WTC11 (cell line): ENCODE data around the gene IRAK1. TPM values are rescaled to one million over a fixed set of nuclear protein-coding genes. Genes with fewer than 3 reads are reported as not detected.
A peak's percentile ranks its signal among the peaks of the same experiment; 100 is the strongest.

Experiments used
- ATAC-seq: fragments of 200-7000 bp; cut with Tn5 transposase; 2 replicates; pipeline ENCODE4 v1.10.0; 2021; ENCODE audit warnings: mild to moderate bottlenecking, moderate library complexity
- CTCF ChIA-PET: fragments of 300-600 bp; sonication (Branson Sonifier 250); formaldehyde crosslinking; loops from one replicate; lab custom pipeline; 2021; ENCODE audit warnings: antibody characterized with exemption; lab: Charles Lee
- POLR2A ChIA-PET: fragments of 350-600 bp; sonication (Branson Sonifier 250); formaldehyde crosslinking; loops from one replicate; lab custom pipeline; 2021; ENCODE audit warnings: antibody characterized with exemption; lab: Charles Lee
- DNase-seq: peaks from one replicate; pipeline ENCODE4 v3.0.0; 2021; ENCODE audit warnings: low spot score
- H3K27ac Mint-ChIP-seq: 2 replicates; pipeline ENCODE4 v1.8.0; 2021; ENCODE audit warnings: mixed read lengths
- H3K27me3 Mint-ChIP-seq: 2 replicates; pipeline ENCODE4 v1.8.0; 2021; ENCODE audit warnings: low read depth, mild to moderate bottlenecking, moderate library complexity, mixed read lengths
- H3K36me3 Mint-ChIP-seq: 2 replicates; pipeline ENCODE4 v1.8.0; 2021; ENCODE audit warnings: mixed read lengths
- H3K4me1 Mint-ChIP-seq: 2 replicates; pipeline ENCODE4 v1.8.0; 2022; ENCODE audit warnings: mixed read lengths
- H3K4me3 Mint-ChIP-seq: 2 replicates; pipeline ENCODE4 v1.8.0; 2021; ENCODE audit warnings: mild to moderate bottlenecking, moderate library complexity, mixed read lengths
- H3K9me3 Mint-ChIP-seq: 2 replicates; pipeline ENCODE4 v1.8.0; 2021; ENCODE audit warnings: mixed read lengths
- FOXJ3 ChIP-seq: sonication (generic); formaldehyde crosslinking; IDR thresholded peaks from 2 replicates; pipeline ENCODE4 v1.9.0; 2021; ENCODE audit warnings: missing genetic modification reagents, mild to moderate bottlenecking, borderline replicate concordance
- GTF2I ChIP-seq: fragments of 250-450 bp; sonication (Bioruptor Pico); conservative IDR thresholded peaks from 2 replicates; pipeline ENCODE4 v1.4.0; 2021; ENCODE audit warnings: mild to moderate bottlenecking
- HMGA2 ChIP-seq: fragments of 250-450 bp; sonication (Bioruptor Pico); IDR thresholded peaks from 2 replicates; pipeline ENCODE4 v1.4.0; 2021; ENCODE audit warnings: mild to moderate bottlenecking, moderate library complexity
- JAZF1 ChIP-seq: fragments of 250-450 bp; sonication (Bioruptor Pico); IDR thresholded peaks from 2 replicates; pipeline ENCODE4 v1.9.0; 2021; ENCODE audit warnings: moderate library complexity, mild to moderate bottlenecking, inconsistent platforms
- KAT7 ChIP-seq: sonication (generic); formaldehyde crosslinking; IDR thresholded peaks from 2 replicates; pipeline ENCODE4 v1.8.1; 2023; ENCODE audit warnings: missing genetic modification reagents, mild to moderate bottlenecking, borderline replicate concordance
- MYBL2 ChIP-seq: sonication (generic); formaldehyde crosslinking; IDR thresholded peaks from 2 replicates; pipeline ENCODE4 v1.8.1; 2023; ENCODE audit warnings: mild to moderate bottlenecking, moderate library complexity, missing genetic modification reagents
- NFYB ChIP-seq: sonication (generic); formaldehyde crosslinking; conservative IDR thresholded peaks from 2 replicates; pipeline ENCODE4 v1.8.0; 2022; ENCODE audit warnings: low read depth, missing genetic modification reagents
- NR1H2 ChIP-seq: sonication (generic); formaldehyde crosslinking; IDR thresholded peaks from 2 replicates; pipeline ENCODE4 v1.9.0; 2021; ENCODE audit warnings: mild to moderate bottlenecking, moderate library complexity, missing genetic modification reagents
- RELA ChIP-seq: sonication (generic); formaldehyde crosslinking; IDR thresholded peaks from 2 replicates; pipeline ENCODE4 v1.8.1; 2022; ENCODE audit warnings: missing genetic modification reagents, mild to moderate bottlenecking, borderline replicate concordance
- RORB ChIP-seq: fragments of 250-450 bp; sonication (Bioruptor Pico); IDR thresholded peaks from 2 replicates; pipeline ENCODE4 v1.9.0; 2021; ENCODE audit warnings: mild to moderate bottlenecking
- TEAD4 ChIP-seq: sonication (generic); formaldehyde crosslinking; IDR thresholded peaks from 2 replicates; pipeline ENCODE4 v1.8.0; 2022; ENCODE audit warnings: mild to moderate bottlenecking, missing genetic modification reagents
- ZBTB21 ChIP-seq: sonication (generic); formaldehyde crosslinking; IDR thresholded peaks from 2 replicates; pipeline ENCODE4 v1.8.1; 2023; ENCODE audit warnings: mild to moderate bottlenecking, missing genetic modification reagents, borderline replicate concordance
- ZNF416 ChIP-seq: fragments of 250-450 bp; sonication (Bioruptor Pico); IDR thresholded peaks from 2 replicates; pipeline ENCODE4 v1.9.0; 2021; ENCODE audit warnings: mild to moderate bottlenecking, inconsistent platforms
- ZNF671 ChIP-seq: fragments of 250-450 bp; sonication (Bioruptor Pico); IDR thresholded peaks from 2 replicates; pipeline ENCODE4 v1.8.0; 2021; ENCODE audit warnings: mild to moderate bottlenecking
- total RNA-seq: library from RNA; stranded (reverse); gene quantifications from 3 replicates; pipeline ENCODE4 v1.2.3, GENCODE V29; 2021
- TF ChIP-seq, protein P1 (sequence below): sonication (generic); formaldehyde crosslinking; IDR thresholded peaks from 2 replicates; pipeline ENCODE4 v1.8.0; 2023; ENCODE audit warnings: missing genetic modification reagents
- TF ChIP-seq, protein P2 (sequence below): sonication (generic); formaldehyde crosslinking; IDR thresholded peaks from 2 replicates; pipeline ENCODE4 v1.8.1; 2023; ENCODE audit warnings: mild to moderate bottlenecking, missing genetic modification reagents
- TF ChIP-seq, protein P3 (sequence below): sonication (generic); formaldehyde crosslinking; IDR thresholded peaks from 2 replicates; pipeline ENCODE4 v1.8.1; 2022; ENCODE audit warnings: mild to moderate bottlenecking, moderate library complexity, missing genetic modification reagents
- TF ChIP-seq, protein P4 (sequence below): fragments of 250-450 bp; sonication (Bioruptor Pico); IDR thresholded peaks from 2 replicates; pipeline ENCODE4 v1.9.0; 2021; ENCODE audit warnings: mild to moderate bottlenecking, borderline replicate concordance
- TF ChIP-seq, protein P5 (sequence below): sonication (generic); formaldehyde crosslinking; IDR thresholded peaks from 2 replicates; pipeline ENCODE4 v1.8.1; 2022; ENCODE audit warnings: missing genetic modification reagents, borderline replicate concordance
- TF ChIP-seq, protein P6 (sequence below): sonication (generic); formaldehyde crosslinking; IDR thresholded peaks from 2 replicates; pipeline ENCODE4 v1.8.0; 2022; ENCODE audit warnings: mild to moderate bottlenecking, missing genetic modification reagents
- TF ChIP-seq, protein P7 (sequence below): sonication (generic); formaldehyde crosslinking; IDR thresholded peaks from 2 replicates; pipeline ENCODE4 v1.8.0; 2022; ENCODE audit warnings: mild to moderate bottlenecking, missing genetic modification reagents
- TF ChIP-seq, protein P8 (sequence below): fragments of 250-450 bp; sonication (Bioruptor Pico); IDR thresholded peaks from 2 replicates; pipeline ENCODE4 v2.1.2; 2022; ENCODE audit warnings: mild to moderate bottlenecking, moderate library complexity
- TF ChIP-seq, protein P9 (sequence below): sonication (generic); formaldehyde crosslinking; IDR thresholded peaks from 2 replicates; pipeline ENCODE4 v1.8.0; 2022; ENCODE audit warnings: mild to moderate bottlenecking, missing genetic modification reagents

IRAK1 gene
- total RNA-seq, 1 experiment from 2014 or later, result 32.1 TPM

DNA sequence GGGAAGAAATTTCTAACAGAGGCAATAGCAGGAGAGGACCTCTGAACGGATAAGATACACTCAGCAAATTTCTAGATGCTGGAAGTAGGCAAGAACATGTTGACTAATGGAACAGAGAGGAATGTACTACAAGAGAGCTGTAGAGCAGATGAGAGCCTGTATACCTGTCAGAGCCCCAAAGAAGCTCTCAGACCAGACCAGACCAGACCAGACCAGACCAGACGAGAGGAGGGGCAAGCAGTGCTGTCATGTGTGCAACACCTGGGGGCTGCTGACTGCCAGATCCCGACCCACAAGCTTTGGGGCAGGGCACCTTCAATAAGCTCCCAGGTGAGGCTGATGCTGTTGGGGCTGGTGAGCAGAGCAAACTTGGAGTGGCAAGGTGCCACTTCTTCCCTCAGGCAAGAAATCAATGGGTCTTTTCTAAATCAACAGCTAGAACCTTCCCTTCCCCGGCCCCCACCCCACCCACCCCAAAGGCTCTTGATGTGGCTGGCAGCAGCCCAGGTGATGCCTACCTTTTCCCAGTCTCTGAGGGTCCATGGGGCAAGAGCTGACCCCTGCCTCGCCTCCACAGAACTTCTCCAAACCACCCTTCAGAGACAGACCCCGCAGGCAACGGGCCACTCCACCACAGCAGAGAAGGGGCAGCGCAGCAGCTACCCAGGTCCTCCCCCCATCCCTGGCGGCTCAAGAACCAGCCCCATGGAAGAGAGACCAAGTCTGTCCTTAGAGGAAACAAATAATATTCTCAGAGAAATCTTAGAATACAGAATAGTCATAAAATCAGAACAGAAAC lies 45.1 kb upstream of the IRAK1 start:
- Mint-ChIP-seq H3K9me3 (no peaks in the 10 kb centered on the region), H3K4me3 (no peak overlapping the region), H3K4me1 (peaks cover 28% of the 10 kb centered on the region), H3K27ac (peak overlapping the region; percentile 48), H3K36me3 (no peaks in the 10 kb centered on the region), H3K27me3 (no peaks in the 10 kb centered on the region; the same call in 1 of the 2 replicates)
- TF ChIP-seq, protein P1, sequence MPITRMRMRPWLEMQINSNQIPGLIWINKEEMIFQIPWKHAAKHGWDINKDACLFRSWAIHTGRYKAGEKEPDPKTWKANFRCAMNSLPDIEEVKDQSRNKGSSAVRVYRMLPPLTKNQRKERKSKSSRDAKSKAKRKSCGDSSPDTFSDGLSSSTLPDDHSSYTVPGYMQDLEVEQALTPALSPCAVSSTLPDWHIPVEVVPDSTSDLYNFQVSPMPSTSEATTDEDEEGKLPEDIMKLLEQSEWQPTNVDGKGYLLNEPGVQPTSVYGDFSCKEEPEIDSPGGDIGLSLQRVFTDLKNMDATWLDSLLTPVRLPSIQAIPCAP (CRISPR knock-in tag), result no peak
- TF ChIP-seq, protein P2, sequence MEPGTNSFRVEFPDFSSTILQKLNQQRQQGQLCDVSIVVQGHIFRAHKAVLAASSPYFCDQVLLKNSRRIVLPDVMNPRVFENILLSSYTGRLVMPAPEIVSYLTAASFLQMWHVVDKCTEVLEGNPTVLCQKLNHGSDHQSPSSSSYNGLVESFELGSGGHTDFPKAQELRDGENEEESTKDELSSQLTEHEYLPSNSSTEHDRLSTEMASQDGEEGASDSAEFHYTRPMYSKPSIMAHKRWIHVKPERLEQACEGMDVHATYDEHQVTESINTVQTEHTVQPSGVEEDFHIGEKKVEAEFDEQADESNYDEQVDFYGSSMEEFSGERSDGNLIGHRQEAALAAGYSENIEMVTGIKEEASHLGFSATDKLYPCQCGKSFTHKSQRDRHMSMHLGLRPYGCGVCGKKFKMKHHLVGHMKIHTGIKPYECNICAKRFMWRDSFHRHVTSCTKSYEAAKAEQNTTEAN (CRISPR knock-in tag), result no peak
- TF ChIP-seq KAT7 (CRISPR knock-in tag) (no peak), ZNF671 (no peak), HMGA2 (no peak), RELA (no peak), TEAD4 (CRISPR knock-in tag) (no peak), GTF2I (CRISPR knock-in tag) (no peak), MYBL2 (CRISPR knock-in tag) (no peak), FOXJ3 (no peak)
- TF ChIP-seq, protein P3, sequence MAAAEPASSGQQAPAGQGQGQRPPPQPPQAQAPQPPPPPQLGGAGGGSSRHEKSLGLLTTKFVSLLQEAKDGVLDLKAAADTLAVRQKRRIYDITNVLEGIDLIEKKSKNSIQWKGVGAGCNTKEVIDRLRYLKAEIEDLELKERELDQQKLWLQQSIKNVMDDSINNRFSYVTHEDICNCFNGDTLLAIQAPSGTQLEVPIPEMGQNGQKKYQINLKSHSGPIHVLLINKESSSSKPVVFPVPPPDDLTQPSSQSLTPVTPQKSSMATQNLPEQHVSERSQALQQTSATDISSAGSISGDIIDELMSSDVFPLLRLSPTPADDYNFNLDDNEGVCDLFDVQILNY (CRISPR knock-in tag), result no peak
- TF ChIP-seq, protein P4, sequence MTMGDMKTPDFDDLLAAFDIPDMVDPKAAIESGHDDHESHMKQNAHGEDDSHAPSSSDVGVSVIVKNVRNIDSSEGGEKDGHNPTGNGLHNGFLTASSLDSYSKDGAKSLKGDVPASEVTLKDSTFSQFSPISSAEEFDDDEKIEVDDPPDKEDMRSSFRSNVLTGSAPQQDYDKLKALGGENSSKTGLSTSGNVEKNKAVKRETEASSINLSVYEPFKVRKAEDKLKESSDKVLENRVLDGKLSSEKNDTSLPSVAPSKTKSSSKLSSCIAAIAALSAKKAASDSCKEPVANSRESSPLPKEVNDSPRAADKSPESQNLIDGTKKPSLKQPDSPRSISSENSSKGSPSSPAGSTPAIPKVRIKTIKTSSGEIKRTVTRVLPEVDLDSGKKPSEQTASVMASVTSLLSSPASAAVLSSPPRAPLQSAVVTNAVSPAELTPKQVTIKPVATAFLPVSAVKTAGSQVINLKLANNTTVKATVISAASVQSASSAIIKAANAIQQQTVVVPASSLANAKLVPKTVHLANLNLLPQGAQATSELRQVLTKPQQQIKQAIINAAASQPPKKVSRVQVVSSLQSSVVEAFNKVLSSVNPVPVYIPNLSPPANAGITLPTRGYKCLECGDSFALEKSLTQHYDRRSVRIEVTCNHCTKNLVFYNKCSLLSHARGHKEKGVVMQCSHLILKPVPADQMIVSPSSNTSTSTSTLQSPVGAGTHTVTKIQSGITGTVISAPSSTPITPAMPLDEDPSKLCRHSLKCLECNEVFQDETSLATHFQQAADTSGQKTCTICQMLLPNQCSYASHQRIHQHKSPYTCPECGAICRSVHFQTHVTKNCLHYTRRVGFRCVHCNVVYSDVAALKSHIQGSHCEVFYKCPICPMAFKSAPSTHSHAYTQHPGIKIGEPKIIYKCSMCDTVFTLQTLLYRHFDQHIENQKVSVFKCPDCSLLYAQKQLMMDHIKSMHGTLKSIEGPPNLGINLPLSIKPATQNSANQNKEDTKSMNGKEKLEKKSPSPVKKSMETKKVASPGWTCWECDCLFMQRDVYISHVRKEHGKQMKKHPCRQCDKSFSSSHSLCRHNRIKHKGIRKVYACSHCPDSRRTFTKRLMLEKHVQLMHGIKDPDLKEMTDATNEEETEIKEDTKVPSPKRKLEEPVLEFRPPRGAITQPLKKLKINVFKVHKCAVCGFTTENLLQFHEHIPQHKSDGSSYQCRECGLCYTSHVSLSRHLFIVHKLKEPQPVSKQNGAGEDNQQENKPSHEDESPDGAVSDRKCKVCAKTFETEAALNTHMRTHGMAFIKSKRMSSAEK, result no peak
- TF ChIP-seq, protein P5, sequence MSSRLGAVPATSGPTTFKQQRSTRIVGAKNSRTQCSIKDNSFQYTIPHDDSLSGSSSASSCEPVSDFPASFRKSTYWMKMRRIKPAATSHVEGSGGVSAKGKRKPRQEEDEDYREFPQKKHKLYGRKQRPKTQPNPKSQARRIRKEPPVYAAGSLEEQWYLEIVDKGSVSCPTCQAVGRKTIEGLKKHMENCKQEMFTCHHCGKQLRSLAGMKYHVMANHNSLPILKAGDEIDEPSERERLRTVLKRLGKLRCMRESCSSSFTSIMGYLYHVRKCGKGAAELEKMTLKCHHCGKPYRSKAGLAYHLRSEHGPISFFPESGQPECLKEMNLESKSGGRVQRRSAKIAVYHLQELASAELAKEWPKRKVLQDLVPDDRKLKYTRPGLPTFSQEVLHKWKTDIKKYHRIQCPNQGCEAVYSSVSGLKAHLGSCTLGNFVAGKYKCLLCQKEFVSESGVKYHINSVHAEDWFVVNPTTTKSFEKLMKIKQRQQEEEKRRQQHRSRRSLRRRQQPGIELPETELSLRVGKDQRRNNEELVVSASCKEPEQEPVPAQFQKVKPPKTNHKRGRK (CRISPR knock-in tag), result no peak
- TF ChIP-seq, protein P6, sequence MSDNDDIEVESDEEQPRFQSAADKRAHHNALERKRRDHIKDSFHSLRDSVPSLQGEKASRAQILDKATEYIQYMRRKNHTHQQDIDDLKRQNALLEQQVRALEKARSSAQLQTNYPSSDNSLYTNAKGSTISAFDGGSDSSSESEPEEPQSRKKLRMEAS (CRISPR knock-in tag), result no peak
- DNase-seq (peak; percentile 13), ATAC-seq (no peak)
- POLR2A ChIA-PET, result interaction anchor here (0.6 kb wide), 1 partner anchor 28 kb away, joined by 4 read pairs; no protein-coding TSS in a partner anchor
- CTCF ChIA-PET, result no interaction called here

DNA sequence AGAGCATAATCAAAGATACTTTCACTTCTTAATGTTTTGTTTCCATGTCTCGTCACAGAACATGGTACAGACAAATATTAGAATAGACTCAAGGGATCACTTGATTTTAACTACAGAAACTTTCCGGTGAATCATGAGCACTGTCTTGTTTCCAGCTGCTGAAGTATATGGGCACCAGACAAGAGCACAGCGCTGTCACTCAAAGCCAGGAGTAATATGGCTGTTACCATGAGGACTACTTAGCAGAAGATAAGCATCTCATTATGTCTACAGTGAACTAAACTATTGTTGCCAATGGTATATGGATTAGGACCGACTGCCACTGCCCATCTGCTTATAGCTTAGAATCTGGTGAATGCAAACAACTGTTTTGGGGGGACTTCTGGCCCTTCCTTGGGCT lies 43.5 kb upstream of the IRAK1 start:
- ChIA-PET POLR2A (no interaction called here), CTCF (no interaction called here)
- Mint-ChIP-seq H3K27ac (no peak overlapping the region), H3K4me3 (no peak overlapping the region), H3K9me3 (no peaks in the 10 kb centered on the region), H3K4me1 (peaks cover 28% of the 10 kb centered on the region), H3K36me3 (peaks cover 5% of the 10 kb centered on the region), H3K27me3 (no peaks in the 10 kb centered on the region; the same call in 1 of the 2 replicates)
- ATAC-seq (no peak), DNase-seq (no peak)
- TF ChIP-seq, protein P7, sequence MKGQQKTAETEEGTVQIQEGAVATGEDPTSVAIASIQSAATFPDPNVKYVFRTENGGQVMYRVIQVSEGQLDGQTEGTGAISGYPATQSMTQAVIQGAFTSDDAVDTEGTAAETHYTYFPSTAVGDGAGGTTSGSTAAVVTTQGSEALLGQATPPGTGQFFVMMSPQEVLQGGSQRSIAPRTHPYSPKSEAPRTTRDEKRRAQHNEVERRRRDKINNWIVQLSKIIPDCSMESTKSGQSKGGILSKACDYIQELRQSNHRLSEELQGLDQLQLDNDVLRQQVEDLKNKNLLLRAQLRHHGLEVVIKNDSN (CRISPR knock-in tag), result no peak
- TF ChIP-seq NR1H2 (CRISPR knock-in tag) (no peak), RORB (CRISPR knock-in tag) (no peak), ZNF416 (no peak), NFYB (CRISPR knock-in tag) (no peak), JAZF1 (CRISPR knock-in tag) (no peak), HMGA2 (no peak), ZBTB21 (no peak)
- TF ChIP-seq, protein P8, sequence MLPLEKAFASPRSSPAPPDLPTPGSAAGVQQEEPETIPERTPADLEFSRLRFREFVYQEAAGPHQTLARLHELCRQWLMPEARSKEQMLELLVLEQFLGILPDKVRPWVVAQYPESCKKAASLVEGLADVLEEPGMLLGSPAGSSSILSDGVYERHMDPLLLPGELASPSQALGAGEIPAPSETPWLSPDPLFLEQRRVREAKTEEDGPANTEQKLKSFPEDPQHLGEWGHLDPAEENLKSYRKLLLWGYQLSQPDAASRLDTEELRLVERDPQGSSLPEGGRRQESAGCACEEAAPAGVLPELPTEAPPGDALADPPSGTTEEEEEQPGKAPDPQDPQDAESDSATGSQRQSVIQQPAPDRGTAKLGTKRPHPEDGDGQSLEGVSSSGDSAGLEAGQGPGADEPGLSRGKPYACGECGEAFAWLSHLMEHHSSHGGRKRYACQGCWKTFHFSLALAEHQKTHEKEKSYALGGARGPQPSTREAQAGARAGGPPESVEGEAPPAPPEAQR (CRISPR knock-in tag), result no peak
- TF ChIP-seq, protein P9, sequence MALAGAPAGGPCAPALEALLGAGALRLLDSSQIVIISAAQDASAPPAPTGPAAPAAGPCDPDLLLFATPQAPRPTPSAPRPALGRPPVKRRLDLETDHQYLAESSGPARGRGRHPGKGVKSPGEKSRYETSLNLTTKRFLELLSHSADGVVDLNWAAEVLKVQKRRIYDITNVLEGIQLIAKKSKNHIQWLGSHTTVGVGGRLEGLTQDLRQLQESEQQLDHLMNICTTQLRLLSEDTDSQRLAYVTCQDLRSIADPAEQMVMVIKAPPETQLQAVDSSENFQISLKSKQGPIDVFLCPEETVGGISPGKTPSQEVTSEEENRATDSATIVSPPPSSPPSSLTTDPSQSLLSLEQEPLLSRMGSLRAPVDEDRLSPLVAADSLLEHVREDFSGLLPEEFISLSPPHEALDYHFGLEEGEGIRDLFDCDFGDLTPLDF (CRISPR knock-in tag), result no peak
